Lower leg skin (tissue), 4 donors: ENCODE results near the gene CDH20. TPM values are rescaled to one million over a fixed set of nuclear protein-coding genes. Genes with fewer than 3 reads are reported as not detected.

ENCODE experiments used
- DNase-seq, 2 donors: peaks; one replicate each; pipeline ENCODE4 v3.0.0-alpha.2; 2019; ENCODE audit warnings: low spot score in 2 of 2
- H3K4me3 ChIP-seq: fragments of 200-600 bp; sonication (generic); 2 replicates; pipeline ENCODE4 v1.5.1; 2017; ENCODE audit warnings: mild to moderate bottlenecking, low read depth; ENCODE audit not compliant: poor library complexity, severe bottlenecking
- POLR2A ChIP-seq, 2 donors: fragments of 450-650 bp; IDR thresholded peaks; one replicate each; pipeline ENCODE4 v1.6.1; 2016 to 2017; ENCODE audit warnings: antibody characterized with exemption in 2 of 2, mild to moderate bottlenecking in 1 of 2, moderate library complexity in 1 of 2
- WGBS, 2 donors: methylation state at CpG; one replicate each; pipeline ENCODE4 v1.1.5; 2018; 5-methylcytosine and 5-hydroxymethylcytosine counted together
- intact Hi-C: fragments of 100-400 bp; cut with DNase I; formaldehyde crosslinking; loops from one replicate; pipeline ENCODE4 v1.15.0; 2023; ENCODE audit warnings: low total_unique reads
- total RNA-seq, 4 donors: library from RNA; depleted of rRNA; stranded (reverse); fragments of >200 nt; gene quantifications; one replicate each; pipeline ENCODE4 v1.1.0, GENCODE V29; 2016
- TF ChIP-seq, protein P1 (sequence below), 3 donors: fragments of 450-650 bp; IDR thresholded peaks; one replicate each; pipeline ENCODE4 v1.5.1; 2016; ENCODE audit warnings: antibody characterized with exemption in 3 of 3, mild to moderate bottlenecking in 3 of 3, moderate library complexity in 2 of 3

Gene CDH20
- total RNA-seq, 4 donors from 2014 or later = 1.2 to 2.9 (median 2.4) TPM

DNA sequence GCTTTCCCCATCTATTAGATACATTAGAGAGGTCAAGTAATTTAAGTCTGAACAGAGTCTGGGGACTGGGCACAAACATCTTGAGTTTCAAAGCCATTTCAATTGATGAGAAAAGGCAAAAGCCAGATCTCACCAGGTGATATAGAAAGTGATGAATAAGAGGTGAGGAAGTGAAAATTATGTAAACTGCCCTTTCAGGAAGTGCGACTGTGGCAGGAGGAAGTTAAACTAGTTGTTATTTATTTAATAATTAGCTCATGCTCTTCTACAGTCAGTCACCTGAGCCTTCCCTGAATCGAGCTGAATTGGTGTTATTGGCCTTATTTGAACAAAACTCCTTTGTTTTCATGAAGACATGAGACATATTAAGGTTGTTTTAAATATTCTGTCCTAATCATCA, 115.1 kb downstream of the CDH20 start:
- intact Hi-C loops = no loop called here
- DNase-seq = no peak
- 57 to 63% methylated on average over 2 of the region's 2 CpGs for WGBS, 2 donors
- no peak overlapping the region for H3K4me3 ChIP-seq
- TF ChIP-seq, protein P1, sequence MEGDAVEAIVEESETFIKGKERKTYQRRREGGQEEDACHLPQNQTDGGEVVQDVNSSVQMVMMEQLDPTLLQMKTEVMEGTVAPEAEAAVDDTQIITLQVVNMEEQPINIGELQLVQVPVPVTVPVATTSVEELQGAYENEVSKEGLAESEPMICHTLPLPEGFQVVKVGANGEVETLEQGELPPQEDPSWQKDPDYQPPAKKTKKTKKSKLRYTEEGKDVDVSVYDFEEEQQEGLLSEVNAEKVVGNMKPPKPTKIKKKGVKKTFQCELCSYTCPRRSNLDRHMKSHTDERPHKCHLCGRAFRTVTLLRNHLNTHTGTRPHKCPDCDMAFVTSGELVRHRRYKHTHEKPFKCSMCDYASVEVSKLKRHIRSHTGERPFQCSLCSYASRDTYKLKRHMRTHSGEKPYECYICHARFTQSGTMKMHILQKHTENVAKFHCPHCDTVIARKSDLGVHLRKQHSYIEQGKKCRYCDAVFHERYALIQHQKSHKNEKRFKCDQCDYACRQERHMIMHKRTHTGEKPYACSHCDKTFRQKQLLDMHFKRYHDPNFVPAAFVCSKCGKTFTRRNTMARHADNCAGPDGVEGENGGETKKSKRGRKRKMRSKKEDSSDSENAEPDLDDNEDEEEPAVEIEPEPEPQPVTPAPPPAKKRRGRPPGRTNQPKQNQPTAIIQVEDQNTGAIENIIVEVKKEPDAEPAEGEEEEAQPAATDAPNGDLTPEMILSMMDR (IDR thresholded peaks at IDR 0.05) = no peak
- TF ChIP-seq POLR2A (IDR thresholded peaks at IDR 0.05) = no peak

DNA sequence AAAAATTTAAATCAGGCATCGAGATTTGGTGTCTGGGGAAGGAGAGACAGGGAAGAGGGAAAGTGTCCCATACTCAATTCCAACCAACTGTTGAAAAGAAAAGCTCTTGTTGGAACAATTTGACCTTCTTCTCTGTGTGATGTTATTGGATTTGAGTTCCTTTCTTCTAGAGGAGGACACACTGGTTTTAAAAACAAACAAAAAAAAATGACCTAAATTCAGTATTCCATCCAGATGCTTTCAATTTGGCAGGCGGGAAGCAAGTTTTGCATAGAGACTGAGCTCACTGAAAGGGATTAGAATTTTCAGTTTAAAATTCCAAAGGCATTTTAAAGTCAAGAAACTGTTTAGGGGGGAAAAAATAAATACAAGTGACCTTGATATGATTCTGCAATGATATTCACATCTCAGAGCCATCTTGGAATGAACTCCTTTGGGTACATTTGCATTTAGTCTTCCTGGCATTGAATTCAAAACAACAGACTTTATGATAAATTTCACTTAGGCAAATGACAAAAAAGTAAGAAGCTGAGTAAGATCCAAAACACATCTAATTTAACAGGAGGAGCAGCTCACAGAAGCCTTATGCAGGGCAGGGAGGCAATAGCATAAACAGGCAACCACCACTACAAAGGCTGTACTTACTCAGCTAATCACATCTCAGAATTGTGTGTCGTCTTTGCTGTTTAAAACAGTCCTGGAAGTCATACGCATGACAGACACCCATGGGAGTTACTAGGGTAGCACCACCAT, 126.8 kb downstream of the CDH20 start:
- intact Hi-C loops = no loop called here
- H3K4me3 ChIP-seq = no peak overlapping the region
- no peak for TF ChIP-seq POLR2A (IDR thresholded peaks at IDR 0.05)
- TF ChIP-seq, protein P1 (IDR thresholded peaks at IDR 0.05) = no peak
- WGBS, 2 donors = 51 to 54% methylated on average over 4 of the region's 4 CpGs
- no peak for DNase-seq

DNA sequence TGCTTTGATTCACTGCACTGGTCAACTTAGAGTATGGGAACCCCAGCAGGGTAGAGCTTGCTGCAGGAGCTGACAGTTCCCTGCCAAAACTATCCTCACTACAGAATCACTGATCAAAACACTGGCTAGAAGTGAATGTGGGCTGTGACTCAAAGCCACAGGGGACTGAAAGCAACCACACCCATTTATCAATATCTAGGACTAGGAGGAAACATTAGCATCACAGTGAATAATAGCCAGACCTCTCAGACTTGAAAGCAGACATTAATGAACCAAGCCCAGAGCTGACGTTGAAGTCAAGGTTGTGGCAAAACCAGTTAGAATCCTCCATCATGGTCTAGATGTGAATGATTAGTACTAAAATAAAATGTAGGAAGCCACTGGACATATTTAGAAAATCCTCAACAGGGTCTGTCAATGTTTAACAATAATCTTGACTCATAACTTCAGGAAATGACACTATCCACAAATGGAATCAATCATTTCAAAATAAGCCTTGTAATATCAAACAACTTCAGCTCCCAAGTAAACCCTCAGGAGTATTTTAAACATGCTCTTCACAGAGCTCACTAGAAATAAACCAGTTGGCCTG, 131.4 kb downstream of the CDH20 start:
- WGBS, 2 donors = 41 to 48% methylated on average over 1 of the region's 1 CpG
- DNase-seq = no peak
- intact Hi-C loops = no loop called here
- no peak overlapping the region for H3K4me3 ChIP-seq
- TF ChIP-seq POLR2A (IDR thresholded peaks at IDR 0.05) = no peak
- TF ChIP-seq, protein P1 (IDR thresholded peaks at IDR 0.05) = no peak

GRCh38 chr18:61466736-61467135, 133.5 kb downstream of the CDH20 start:
- intact Hi-C loops = no loop called here
- WGBS, 2 donors = 93 to 98% methylated on average over 3 of the region's 3 CpGs
- no peak for DNase-seq
- no peak overlapping the region for H3K4me3 ChIP-seq
- TF ChIP-seq, protein P1 (IDR thresholded peaks at IDR 0.05) = no peak
- no peak for TF ChIP-seq POLR2A (IDR thresholded peaks at IDR 0.05)

DNA sequence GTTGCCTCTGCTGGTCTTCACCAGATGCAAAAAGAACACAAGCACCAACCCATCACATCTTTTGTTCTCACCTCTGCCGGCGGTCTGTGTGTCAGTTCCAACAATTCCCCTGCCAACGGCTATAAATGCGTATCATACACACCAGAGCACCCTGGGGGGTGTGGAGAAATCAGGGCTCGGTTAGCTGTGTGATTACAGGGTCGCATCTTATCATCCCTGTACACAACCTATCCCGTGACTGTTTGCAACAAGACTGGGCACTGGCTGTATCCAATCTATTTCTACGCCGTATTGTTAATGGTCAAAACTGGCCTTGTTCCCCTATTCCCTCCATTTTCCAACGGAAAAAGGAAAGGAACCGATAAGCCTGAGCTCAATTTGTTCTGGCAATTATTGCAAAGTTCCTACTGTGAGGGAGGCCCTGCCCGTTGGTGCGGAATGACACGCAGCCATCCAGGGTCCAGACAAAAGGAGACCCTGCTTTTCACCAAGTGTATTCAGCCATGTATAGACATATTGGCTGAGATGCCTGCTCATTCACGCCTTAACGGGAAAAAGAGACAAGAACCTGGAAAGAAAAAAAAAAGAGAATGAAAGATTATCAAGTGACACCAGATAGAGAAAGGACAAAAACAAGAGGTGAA, 136.9 kb downstream of the CDH20 start:
- intact Hi-C loops = no loop called here
- 88 to 90% methylated on average over 16 of the region's 16 CpGs for WGBS, 2 donors

More for the DNA sequence above, 136.9 kb downstream of the CDH20 start:
- H3K4me3 ChIP-seq = no peak overlapping the region
- no peak for DNase-seq
- no peak for TF ChIP-seq POLR2A (IDR thresholded peaks at IDR 0.05)
- TF ChIP-seq, protein P1 (IDR thresholded peaks at IDR 0.05) = no peak
